ENCODE data around the gene IVD. TPM values are rescaled to one million over a fixed set of nuclear protein-coding genes. Genes with fewer than 3 reads are reported as not detected.

Gene IVD
- total and polyA plus RNA-seq, 2 of the 8 experiments (the other 6 are each of a cell fraction or from before 2014, with no cell fraction given) = 55.2 to 78.8 TPM

- TF ChIP-seq EZH2 (IDR thresholded peaks at IDR 0.05; ENCODE audit: low read depth, low read length, severe bottlenecking) (no peak), CBX5 (IDR thresholded peaks at IDR 0.05; ENCODE audit: low read depth, low read length) (no peak), SP1 (IDR thresholded peaks at IDR 0.05; ENCODE audit: low read depth, low read length) (peak; percentile 76; the same call in 1 of the 2 replicates), RAD21 (IDR thresholded peaks at IDR 0.05 in 1 of 2, conservative IDR thresholded peaks at IDR 0.05 in 1 of 2; ENCODE audit: low read depth in 2 of 2, low read length in 2 of 2) (peak; percentile 2 to 16; a peak in 2 of 4 replicates), NANOG (IDR thresholded peaks at IDR 0.05; ENCODE audit: insufficient read depth, low read depth, low read length, poor library complexity, severe bottlenecking) (no peak), SUZ12 (IDR thresholded peaks at IDR 0.05; ENCODE audit: low read length) (no peak), FOSL1 (IDR thresholded peaks at IDR 0.05; ENCODE audit: insufficient read depth, low read depth, low read length) (no peak), PHF8 (conservative IDR thresholded peaks at IDR 0.05; ENCODE audit: low read depth, low read length) (peak; percentile 35; the same call in 1 of the 2 replicates), EGR1 (IDR thresholded peaks at IDR 0.05; ENCODE audit: borderline replicate concordance, low read depth, low read length) (peak; percentile 27; the same call in 1 of the 2 replicates), KDM5A (IDR thresholded peaks at IDR 0.05; ENCODE audit: low read length) (no peak), ATF2 (IDR thresholded peaks at IDR 0.05; ENCODE audit: low read length) (no peak), TAF1 (IDR thresholded peaks at IDR 0.05; ENCODE audit: low read depth, low read length) (peak; percentile 8; the same call in 1 of the 2 replicates), SP2 (IDR thresholded peaks at IDR 0.05; ENCODE audit: low read length) (no peak), SIRT6 (IDR thresholded peaks at IDR 0.05; ENCODE audit: low read length) (no peak), MAFK (IDR thresholded peaks at IDR 0.05; ENCODE audit: low read depth, low read length) (no peak), SIN3A (conservative IDR thresholded peaks at IDR 0.05 in 1 of 2, IDR thresholded peaks at IDR 0.05 in 1 of 2; ENCODE audit: low read depth in 1 of 2, low read length in 2 of 2) (peak; percentile 24 to 45; a peak in 1 of 4 replicates)
Measured at GRCh38 chr15:40440743-40441564, 35.4 kb downstream of the IVD start, which contains the start of gene BAHD1 (continued).
